Bladder microvascular endothelial cell (primary cell): ENCODE measurements around the gene SLC7A9. TPM values are rescaled to one million over a fixed set of nuclear protein-coding genes. Genes with fewer than 3 reads are reported as not detected.

Experiments used
- total RNA-seq: library from RNA; depleted of rRNA; stranded (reverse); fragments of >200 nt; gene quantifications from 2 replicates; pipeline ENCODE4 v1.2.3, GENCODE V29; 2014

SLC7A9 gene
- 0.16 TPM in 1 of 2 replicates, not detected in the other for total RNA-seq

GRCh38 chr19:32869369-32869965, at the start of gene SLC7A9:
Gene SLC7A9 (minus strand): TSS chr19:32869767. CDS start chr19:32868534, 1,233 bp downstream.

Other genes with a start within 250 kb of the SLC7A9 start
- gene ANKRD27, start 194.6 kb downstream of the SLC7A9 start, total RNA-seq: 25.4 and 49.8 TPM in 2 replicates
- gene RGS9BP, start 193.9 kb downstream of the SLC7A9 start, total RNA-seq: 0.32 and 0.63 TPM in 2 replicates
- 5.7 and 9.9 TPM in 2 replicates for gene NUDT19, start 177.9 kb downstream of the SLC7A9 start, total RNA-seq
- gene TDRD12, start 150.0 kb downstream of the SLC7A9 start, total RNA-seq: 0.13 and 0.16 TPM in 2 replicates
- gene CEP89, start 102.2 kb upstream of the SLC7A9 start, total RNA-seq: 7.8 and 11.7 TPM in 2 replicates
- 1.3 and 1.6 TPM in 2 replicates for gene FAAP24, start 102.5 kb upstream of the SLC7A9 start, total RNA-seq
- gene RHPN2, start 195.1 kb upstream of the SLC7A9 start, total RNA-seq: 0.49 and 6.9 TPM in 2 replicates
- gene GPATCH1, start 211.4 kb upstream of the SLC7A9 start, total RNA-seq: 3.6 and 6.9 TPM in 2 replicates